CD4-positive, alpha-beta T cell treated with Interferon alpha-2 for 1 hour (primary cell): ENCODE results near the gene MAPKAP1.
"Not testable (repeated sequence)": the region's sequence is repeated elsewhere in the genome, so short reads cannot be mapped to it uniquely, and the experiment has no call there.

Source experiments
- DNase-seq, 2 donors: peaks; one replicate each; pipeline ENCODE4 v3.0.0-alpha.2; 2020 to 2022

Gene MAPKAP1

GRCh38 chr9:125404733-125405132 is 302.3 kb downstream of the MAPKAP1 start:
- DNase-seq: no peak

GRCh38 chr9:125400725-125401716 is 306.0 kb downstream of the MAPKAP1 start:
- DNase-seq: no peak

GRCh38 chr9:125400232-125400631 is 306.8 kb downstream of the MAPKAP1 start:
- not testable (repeated sequence) for DNase-seq

- no peak for DNase-seq
Observed at GRCh38 chr9:125399666-125400065, 307.3 kb downstream of the MAPKAP1 start.

- DNase-seq: no peak
Observed at GRCh38 chr9:125399165-125399564, 307.8 kb downstream of the MAPKAP1 start.

GRCh38 chr9:125398243-125398642 is 308.8 kb downstream of the MAPKAP1 start:
- no peak for DNase-seq

GRCh38 chr9:125397736-125398135 is 309.3 kb downstream of the MAPKAP1 start:
- no peak for DNase-seq

- no peak for DNase-seq
Observed at GRCh38 chr9:125396799-125397198, 310.2 kb downstream of the MAPKAP1 start.

GRCh38 chr9:125393426-125393825 is 313.6 kb downstream of the MAPKAP1 start:
- DNase-seq: no peak

- DNase-seq: no peak
Observed at GRCh38 chr9:125391704-125392103, 315.3 kb downstream of the MAPKAP1 start.

- DNase-seq: no peak
Observed at GRCh38 chr9:125388978-125389377, 318.0 kb downstream of the MAPKAP1 start.

GRCh38 chr9:125387861-125388524 is 319.0 kb downstream of the MAPKAP1 start:
- no peak for DNase-seq
